ENCODE measurements around the gene COL21A1.

DNA sequence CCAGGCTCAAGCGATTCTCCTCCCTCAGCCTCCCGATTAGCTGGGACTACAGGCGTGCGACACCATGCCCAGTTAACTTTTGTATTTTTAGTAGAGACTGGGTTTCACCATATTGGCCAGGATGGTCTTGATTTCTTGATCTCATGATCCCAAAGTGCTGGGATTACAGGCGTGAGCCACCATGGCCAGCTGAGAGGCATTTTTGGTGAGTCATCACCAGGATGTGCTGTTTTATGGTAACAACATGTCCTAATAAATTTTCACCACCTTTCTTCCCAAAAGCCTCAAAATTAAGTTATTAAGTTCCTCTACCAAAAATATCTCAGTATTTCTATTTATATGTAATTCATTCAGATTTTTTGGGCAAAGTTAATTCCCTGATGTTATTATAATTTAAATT is 53.5 kb downstream of the COL21A1 start:
- TF ChIP-seq, protein P1, sequence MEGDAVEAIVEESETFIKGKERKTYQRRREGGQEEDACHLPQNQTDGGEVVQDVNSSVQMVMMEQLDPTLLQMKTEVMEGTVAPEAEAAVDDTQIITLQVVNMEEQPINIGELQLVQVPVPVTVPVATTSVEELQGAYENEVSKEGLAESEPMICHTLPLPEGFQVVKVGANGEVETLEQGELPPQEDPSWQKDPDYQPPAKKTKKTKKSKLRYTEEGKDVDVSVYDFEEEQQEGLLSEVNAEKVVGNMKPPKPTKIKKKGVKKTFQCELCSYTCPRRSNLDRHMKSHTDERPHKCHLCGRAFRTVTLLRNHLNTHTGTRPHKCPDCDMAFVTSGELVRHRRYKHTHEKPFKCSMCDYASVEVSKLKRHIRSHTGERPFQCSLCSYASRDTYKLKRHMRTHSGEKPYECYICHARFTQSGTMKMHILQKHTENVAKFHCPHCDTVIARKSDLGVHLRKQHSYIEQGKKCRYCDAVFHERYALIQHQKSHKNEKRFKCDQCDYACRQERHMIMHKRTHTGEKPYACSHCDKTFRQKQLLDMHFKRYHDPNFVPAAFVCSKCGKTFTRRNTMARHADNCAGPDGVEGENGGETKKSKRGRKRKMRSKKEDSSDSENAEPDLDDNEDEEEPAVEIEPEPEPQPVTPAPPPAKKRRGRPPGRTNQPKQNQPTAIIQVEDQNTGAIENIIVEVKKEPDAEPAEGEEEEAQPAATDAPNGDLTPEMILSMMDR (tag by site-specific recombination; IDR thresholded peaks at IDR 0.05): no peak
- TF ChIP-seq ZNF155 (tag by site-specific recombination; IDR thresholded peaks at IDR 0.05) (no peak), ZNF174 (tag by site-specific recombination; IDR thresholded peaks at IDR 0.05) (no peak), ZNF175 (tag by site-specific recombination; IDR thresholded peaks at IDR 0.05) (no peak), BCL11A (tag by site-specific recombination; IDR thresholded peaks at IDR 0.05; ENCODE audit: low read depth) (no peak)
- TF ChIP-seq, protein P2, sequence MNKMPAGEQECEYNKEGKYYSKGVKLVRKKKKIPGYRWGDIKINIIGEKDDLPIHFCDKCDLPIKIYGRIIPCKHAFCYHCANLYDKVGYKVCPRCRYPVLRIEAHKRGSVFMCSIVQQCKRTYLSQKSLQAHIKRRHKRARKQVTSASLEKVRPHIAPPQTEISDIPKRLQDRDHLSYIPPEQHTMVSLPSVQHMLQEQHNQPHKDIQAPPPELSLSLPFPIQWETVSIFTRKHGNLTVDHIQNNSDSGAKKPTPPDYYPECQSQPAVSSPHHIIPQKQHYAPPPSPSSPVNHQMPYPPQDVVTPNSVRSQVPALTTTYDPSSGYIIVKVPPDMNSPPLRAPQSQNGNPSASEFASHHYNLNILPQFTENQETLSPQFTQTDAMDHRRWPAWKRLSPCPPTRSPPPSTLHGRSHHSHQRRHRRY (tag by site-specific recombination; IDR thresholded peaks at IDR 0.05): no peak

All from HEK293 (cell line).